RWPE2 (cell line): Measurements from ENCODE around the gene C3orf70.

Source experiments
- ATAC-seq: fragments of 200-7000 bp; cut with Tn5 transposase; 3 replicates; pipeline ENCODE4 v1.9.1; 2021; ENCODE audit warnings: low read depth
- DNase-seq: peaks from one replicate; pipeline ENCODE4 v3.0.0-alpha.2; 2020; ENCODE audit warnings: low spot score
- H3K27ac ChIP-seq: fragments of 450-650 bp; 2 replicates; pipeline ENCODE4 v1.5.1; 2017; ENCODE audit warnings: mild to moderate bottlenecking; ENCODE audit not compliant: poor library complexity, severe bottlenecking
- H3K27me3 ChIP-seq: fragments of 250-450 bp; sonication (Bioruptor Pico); 2 replicates; pipeline ENCODE4 v1.5.1; 2021; ENCODE audit warnings: mild to moderate bottlenecking, moderate library complexity; ENCODE audit not compliant: insufficient read depth, poor library complexity, severe bottlenecking
- H3K36me3 ChIP-seq: fragments of 250-450 bp; sonication (Bioruptor Pico); 2 replicates; pipeline ENCODE4 v1.5.1; 2020; ENCODE audit warnings: low read depth, mild to moderate bottlenecking, moderate library complexity
- H3K4me1 ChIP-seq: fragments of 250-450 bp; sonication (Bioruptor Pico); 2 replicates; pipeline ENCODE4 v1.5.1; 2021; ENCODE audit warnings: mild to moderate bottlenecking, moderate library complexity; ENCODE audit not compliant: insufficient read depth, poor library complexity, severe bottlenecking
- H3K4me3 ChIP-seq: fragments of 250-450 bp; sonication (Bioruptor Pico); 2 replicates; pipeline ENCODE4 v1.5.1; 2021; ENCODE audit warnings: mild to moderate bottlenecking, moderate library complexity; ENCODE audit not compliant: severe bottlenecking
- H3K9me3 ChIP-seq: fragments of 250-450 bp; sonication (Bioruptor Pico); 2 replicates; pipeline ENCODE4 v1.5.1; 2021; ENCODE audit warnings: mild to moderate bottlenecking, moderate library complexity; ENCODE audit not compliant: severe bottlenecking
- TF ChIP-seq, protein P1 (sequence below): fragments of 450-650 bp; IDR thresholded peaks from one replicate; pipeline ENCODE4 v1.5.1; 2017; ENCODE audit warnings: mild to moderate bottlenecking, moderate library complexity; ENCODE audit not compliant: poor library complexity, severe bottlenecking

C3orf70 gene, protein sequence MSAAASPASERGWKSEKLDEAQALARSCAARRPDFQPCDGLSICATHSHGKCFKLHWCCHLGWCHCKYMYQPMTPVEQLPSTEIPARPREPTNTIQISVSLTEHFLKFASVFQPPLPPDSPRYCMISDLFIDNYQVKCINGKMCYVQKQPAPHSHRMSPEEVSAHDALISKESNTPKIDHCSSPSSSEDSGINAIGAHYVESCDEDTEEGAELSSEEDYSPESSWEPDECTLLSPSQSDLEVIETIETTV

DNA sequence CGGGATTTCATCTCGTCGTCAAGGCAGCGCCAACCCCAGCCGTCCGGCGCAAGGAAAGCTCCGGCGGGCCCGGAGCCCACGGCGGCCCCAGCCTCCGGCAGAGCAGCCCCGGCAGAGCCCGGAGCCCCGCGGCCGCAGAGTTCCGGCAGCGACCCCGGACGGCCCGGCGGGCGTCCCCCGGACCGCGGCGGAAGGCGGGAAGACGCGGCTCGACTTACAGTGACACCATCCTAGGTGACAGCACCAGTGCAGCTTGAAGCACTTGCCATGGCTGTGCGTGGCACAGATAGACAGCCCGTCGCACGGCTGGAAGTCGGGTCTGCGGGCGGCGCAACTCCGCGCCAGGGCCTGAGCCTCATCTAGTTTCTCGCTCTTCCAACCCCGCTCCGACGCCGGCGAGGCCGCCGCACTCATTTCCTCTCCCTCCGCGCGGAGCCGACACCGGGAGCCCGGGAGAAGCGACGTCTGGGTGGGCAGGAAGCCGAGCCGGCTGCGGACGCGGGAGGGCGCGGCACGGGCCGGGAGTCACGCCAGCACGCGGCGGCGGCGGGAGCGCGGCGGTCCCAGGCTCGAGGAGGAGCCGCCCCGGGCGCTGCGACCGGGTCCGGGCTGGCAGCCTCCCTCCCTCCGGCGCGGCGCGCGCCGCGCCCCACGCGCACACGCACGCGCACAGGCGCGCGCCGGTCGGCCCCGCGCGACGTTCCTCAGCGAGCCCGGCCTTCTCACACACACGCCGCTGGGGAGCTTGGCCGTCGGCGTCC is at the start of gene C3orf70:
TSS of gene C3orf70 (minus strand) at position 651 of the 761 bp plus-strand sequence. CDS start at position 414, 237 bp downstream.
- Histone ChIP-seq H3K4me3 (peak within 1 kb of the TSS; percentile 32), H3K4me1 (no peaks in the 10 kb centered on the region), H3K36me3 (no peaks in the 10 kb centered on the region), H3K9me3 (no peaks in the 10 kb centered on the region), H3K27ac (no peak within 1 kb of the TSS), H3K27me3 (peaks cover 75% of the 10 kb centered on the region)
- TF ChIP-seq, protein P1, sequence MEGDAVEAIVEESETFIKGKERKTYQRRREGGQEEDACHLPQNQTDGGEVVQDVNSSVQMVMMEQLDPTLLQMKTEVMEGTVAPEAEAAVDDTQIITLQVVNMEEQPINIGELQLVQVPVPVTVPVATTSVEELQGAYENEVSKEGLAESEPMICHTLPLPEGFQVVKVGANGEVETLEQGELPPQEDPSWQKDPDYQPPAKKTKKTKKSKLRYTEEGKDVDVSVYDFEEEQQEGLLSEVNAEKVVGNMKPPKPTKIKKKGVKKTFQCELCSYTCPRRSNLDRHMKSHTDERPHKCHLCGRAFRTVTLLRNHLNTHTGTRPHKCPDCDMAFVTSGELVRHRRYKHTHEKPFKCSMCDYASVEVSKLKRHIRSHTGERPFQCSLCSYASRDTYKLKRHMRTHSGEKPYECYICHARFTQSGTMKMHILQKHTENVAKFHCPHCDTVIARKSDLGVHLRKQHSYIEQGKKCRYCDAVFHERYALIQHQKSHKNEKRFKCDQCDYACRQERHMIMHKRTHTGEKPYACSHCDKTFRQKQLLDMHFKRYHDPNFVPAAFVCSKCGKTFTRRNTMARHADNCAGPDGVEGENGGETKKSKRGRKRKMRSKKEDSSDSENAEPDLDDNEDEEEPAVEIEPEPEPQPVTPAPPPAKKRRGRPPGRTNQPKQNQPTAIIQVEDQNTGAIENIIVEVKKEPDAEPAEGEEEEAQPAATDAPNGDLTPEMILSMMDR: no peak
- ATAC-seq: peak; percentile 69
- peak; percentile 56 for DNase-seq

DNA sequence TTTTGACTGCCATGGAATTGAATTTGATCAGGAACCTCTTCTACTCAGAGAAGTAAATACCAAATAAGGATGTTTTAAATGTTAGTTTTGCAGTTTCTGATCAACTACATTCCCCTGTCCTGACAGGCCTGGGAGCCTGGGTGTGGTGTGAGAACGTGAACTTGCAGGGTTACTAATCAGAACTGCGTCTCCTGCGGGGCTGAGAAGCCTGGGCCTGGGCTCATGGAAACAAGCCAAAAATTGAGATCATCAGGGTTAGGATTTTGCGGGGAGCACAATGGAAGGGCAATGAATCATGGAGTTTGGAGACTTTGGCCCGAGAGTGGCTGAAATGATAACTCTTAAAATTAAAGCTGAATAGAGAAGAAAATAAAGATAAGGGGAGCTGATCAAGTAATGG is 47.8 kb upstream of the C3orf70 start:
- Histone ChIP-seq H3K4me1 (peaks cover 13% of the 10 kb centered on the region), H3K9me3 (no peaks in the 10 kb centered on the region), H3K27ac (peak overlapping the region; percentile 59), H3K36me3 (no peaks in the 10 kb centered on the region), H3K27me3 (no peaks in the 10 kb centered on the region), H3K4me3 (no peak overlapping the region)
- DNase-seq: peak; percentile 88
- TF ChIP-seq, protein P1: no peak
- ATAC-seq: peak; percentile 99

DNA sequence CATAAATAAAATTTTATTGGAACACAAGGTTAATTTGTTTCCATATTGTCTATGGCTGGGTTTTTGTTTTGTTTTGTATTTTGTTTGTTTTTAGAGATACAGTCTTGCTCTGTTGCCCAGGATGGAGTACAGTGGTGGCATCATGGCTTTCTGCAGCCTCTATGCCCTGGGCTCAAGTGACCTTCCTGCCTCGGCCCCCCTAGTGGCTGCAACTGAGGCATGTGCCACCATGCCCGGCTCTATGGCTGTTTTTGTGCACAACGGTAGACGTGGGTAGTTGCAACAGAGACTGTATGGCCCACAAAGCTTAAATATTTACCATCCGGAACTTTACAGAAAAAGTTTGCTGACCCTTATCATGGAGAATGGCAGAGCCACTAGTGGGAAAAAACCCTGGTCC is 46.8 kb upstream of the C3orf70 start:
- Histone ChIP-seq H3K4me3 (no peak overlapping the region), H3K27me3 (no peaks in the 10 kb centered on the region), H3K9me3 (no peaks in the 10 kb centered on the region), H3K36me3 (no peaks in the 10 kb centered on the region), H3K4me1 (peaks cover 13% of the 10 kb centered on the region), H3K27ac (peak overlapping the region; percentile 59)
- ATAC-seq: no peak
- TF ChIP-seq, protein P1: no peak
- DNase-seq: no peak

DNA sequence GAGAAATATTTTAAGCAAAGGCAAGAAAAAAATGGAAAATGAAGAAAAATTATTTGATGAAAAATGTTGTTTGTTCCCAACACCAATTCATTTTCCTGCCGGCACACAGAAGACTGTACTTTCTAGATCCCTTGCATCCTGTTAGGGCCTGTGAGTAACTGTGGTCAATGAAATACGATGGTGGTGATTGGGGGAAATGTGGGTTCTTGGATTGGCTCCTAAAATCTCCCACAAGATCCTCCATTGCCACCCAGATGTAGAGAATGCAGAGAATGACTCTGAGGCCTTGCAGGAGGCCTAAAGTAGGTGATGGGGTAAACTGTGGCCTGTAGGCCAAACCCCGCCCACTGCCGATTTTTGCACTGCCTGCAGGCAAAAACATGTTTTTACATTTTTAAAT is 46.3 kb upstream of the C3orf70 start:
- Histone ChIP-seq H3K9me3 (no peaks in the 10 kb centered on the region), H3K27ac (no peak overlapping the region), H3K4me1 (peaks cover 13% of the 10 kb centered on the region), H3K36me3 (no peaks in the 10 kb centered on the region), H3K4me3 (no peak overlapping the region), H3K27me3 (no peaks in the 10 kb centered on the region)
- DNase-seq (no peak), ATAC-seq (no peak)
- TF ChIP-seq, protein P1: no peak

DNA sequence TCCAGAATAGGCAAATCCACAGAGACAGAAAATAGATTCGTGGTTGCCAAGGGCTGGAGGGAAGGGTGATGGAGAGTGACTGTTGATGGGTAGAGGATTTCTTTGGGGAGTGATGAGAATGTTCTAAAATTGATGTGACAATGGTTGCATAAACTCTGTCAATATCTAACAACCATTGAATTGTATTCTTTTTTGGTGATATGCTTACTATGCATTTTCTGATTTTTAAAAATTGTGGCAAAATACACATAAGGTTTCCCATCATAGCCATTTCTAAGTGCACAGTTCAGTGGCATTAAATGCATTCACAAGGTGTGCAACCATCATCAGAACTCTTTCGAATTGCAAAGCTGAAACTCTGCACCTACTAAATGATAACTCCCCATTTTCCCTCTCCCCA is 44.2 kb upstream of the C3orf70 start:
- Histone ChIP-seq H3K27me3 (no peaks in the 10 kb centered on the region), H3K36me3 (no peaks in the 10 kb centered on the region), H3K27ac (no peak overlapping the region), H3K4me3 (no peak overlapping the region), H3K4me1 (peaks cover 13% of the 10 kb centered on the region), H3K9me3 (no peaks in the 10 kb centered on the region)
- TF ChIP-seq, protein P1: no peak
- no peak for ATAC-seq
- DNase-seq: no peak
